Stimulated activated CD8-positive, alpha-beta memory T cell treated with anti-CD3 and anti-CD28 coated beads, Interleukin-4, amount 100 ng/mL, for 24 hours (primary cell): ENCODE results near the gene LAMC1.

Experiments used
- DNase-seq: peaks from one replicate; pipeline ENCODE4 v3.0.0-alpha.2; 2020; ENCODE audit warnings: low read depth

LAMC1 gene

GRCh38 chr1:183079712-183080388 lies 56.6 kb downstream of the LAMC1 start:
- no peak for DNase-seq

- DNase-seq: no peak
Observed at GRCh38 chr1:183080406-183080805, 57.2 kb downstream of the LAMC1 start.

- DNase-seq: no peak
Observed at GRCh38 chr1:183081402-183082120, 58.3 kb downstream of the LAMC1 start.

GRCh38 chr1:183082650-183083049 lies 59.4 kb downstream of the LAMC1 start:
- no peak for DNase-seq

GRCh38 chr1:183087001-183087400 lies 63.8 kb downstream of the LAMC1 start:
- no peak for DNase-seq

- no peak for DNase-seq
Observed at GRCh38 chr1:183089025-183089639, 65.9 kb downstream of the LAMC1 start.

GRCh38 chr1:183090391-183091006 lies 67.3 kb downstream of the LAMC1 start:
- no peak for DNase-seq

GRCh38 chr1:183091181-183091580 lies 68.0 kb downstream of the LAMC1 start:
- no peak for DNase-seq

GRCh38 chr1:183092350-183092749 lies 69.1 kb downstream of the LAMC1 start:
- DNase-seq: no peak

- DNase-seq: no peak
Observed at GRCh38 chr1:183093066-183093668, 69.9 kb downstream of the LAMC1 start.

- no peak for DNase-seq
Observed at GRCh38 chr1:183093786-183094298, 70.6 kb downstream of the LAMC1 start.

- no peak for DNase-seq
Observed at GRCh38 chr1:183094351-183094750, 71.1 kb downstream of the LAMC1 start.

- DNase-seq: no peak
Observed at GRCh38 chr1:183096351-183096750, 73.1 kb downstream of the LAMC1 start.

- no peak for DNase-seq
Observed at GRCh38 chr1:183096894-183097293, 73.7 kb downstream of the LAMC1 start.

- no peak for DNase-seq
Observed at GRCh38 chr1:183097438-183098051, 74.3 kb downstream of the LAMC1 start.

- no peak for DNase-seq
Observed at GRCh38 chr1:183098317-183098716, 75.1 kb downstream of the LAMC1 start.

GRCh38 chr1:183100361-183100974 lies 77.2 kb downstream of the LAMC1 start:
- no peak for DNase-seq

- no peak for DNase-seq
Observed at GRCh38 chr1:183101081-183101480, 77.9 kb downstream of the LAMC1 start.

- DNase-seq: no peak
Observed at GRCh38 chr1:183101841-183102276, 78.6 kb downstream of the LAMC1 start.

- no peak for DNase-seq
Observed at GRCh38 chr1:183103147-183103546, 79.9 kb downstream of the LAMC1 start.

GRCh38 chr1:183103577-183103976 lies 80.4 kb downstream of the LAMC1 start:
- DNase-seq: no peak
